Tibial nerve (tissue), 4 donors: ENCODE results near the gene PCDHB5.
"Not testable (repeated sequence)": the region's sequence is repeated elsewhere in the genome, so short reads cannot be mapped to it uniquely, and the experiment has no call there.

Experiments used
- CTCF ChIP-seq, 5 experiments: fragments of 200-600 bp in 3 of 5; fragments of 450-650 bp in 2 of 5; sonication (generic) in 3 of 5; IDR thresholded peaks; one replicate each; pipeline ENCODE4 v1.5.1; 2016 to 2019; ENCODE audit warnings: antibody characterized with exemption in 5 of 5, mild to moderate bottlenecking in 3 of 5, moderate library complexity in 2 of 5
- EP300 ChIP-seq, 2 donors: sonication (generic); formaldehyde crosslinking; IDR thresholded peaks; one replicate each; pipeline ENCODE4 v1.6.1; 2017; ENCODE audit warnings: antibody characterized with exemption in 2 of 2, mild to moderate bottlenecking in 1 of 2
- POLR2A ChIP-seq, 2 donors: fragments of 450-650 bp; IDR thresholded peaks; one replicate each; pipeline ENCODE4 v1.6.1; 2017; ENCODE audit warnings: antibody characterized with exemption in 2 of 2, mild to moderate bottlenecking in 2 of 2, moderate library complexity in 2 of 2

- not testable (repeated sequence) for TF ChIP-seq CTCF, POLR2A, EP300 (IDR thresholded peaks at IDR 0.05)
These were observed 16.6 kb downstream of the PCDHB5 start for GRCh38 chr5:141151632-141152031.
